SKM-1 (cell line): ENCODE data around the gene DMRTC2.

Experiments used
- DNase-seq: peaks from one replicate; lab custom pipeline; 2025; ENCODE audit not compliant: unreplicated experiment; lab: John Stamatoyannopoulos, UW

The DMRTC2 gene

DNA sequence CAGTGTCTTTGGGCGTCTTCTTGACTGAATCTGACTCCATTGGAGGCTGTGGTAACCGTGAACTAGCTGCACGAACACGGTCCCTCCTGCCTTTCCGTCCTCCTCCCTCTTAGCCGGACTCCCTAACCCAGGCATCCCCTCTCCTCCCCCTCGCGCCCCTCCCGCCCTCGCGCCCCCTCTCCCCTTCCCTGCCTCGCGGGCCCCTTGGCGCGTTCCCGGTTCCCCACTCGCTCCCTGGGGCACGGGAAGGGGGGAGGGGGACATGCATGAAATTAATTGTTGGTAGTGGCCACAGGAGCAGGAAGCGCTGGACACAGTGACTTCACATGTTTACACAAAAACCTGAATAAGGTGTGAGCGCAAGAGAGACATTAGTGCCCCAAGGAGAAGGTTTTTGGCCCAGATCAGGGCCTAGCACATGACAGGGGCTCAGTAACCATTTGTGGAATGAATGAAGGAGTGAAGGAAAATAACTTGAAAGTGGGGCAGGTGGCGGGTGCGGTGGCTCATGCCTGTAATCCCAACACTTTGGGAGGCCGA, 279 bp downstream of the DMRTC2 start:
- no peak for DNase-seq

DNA sequence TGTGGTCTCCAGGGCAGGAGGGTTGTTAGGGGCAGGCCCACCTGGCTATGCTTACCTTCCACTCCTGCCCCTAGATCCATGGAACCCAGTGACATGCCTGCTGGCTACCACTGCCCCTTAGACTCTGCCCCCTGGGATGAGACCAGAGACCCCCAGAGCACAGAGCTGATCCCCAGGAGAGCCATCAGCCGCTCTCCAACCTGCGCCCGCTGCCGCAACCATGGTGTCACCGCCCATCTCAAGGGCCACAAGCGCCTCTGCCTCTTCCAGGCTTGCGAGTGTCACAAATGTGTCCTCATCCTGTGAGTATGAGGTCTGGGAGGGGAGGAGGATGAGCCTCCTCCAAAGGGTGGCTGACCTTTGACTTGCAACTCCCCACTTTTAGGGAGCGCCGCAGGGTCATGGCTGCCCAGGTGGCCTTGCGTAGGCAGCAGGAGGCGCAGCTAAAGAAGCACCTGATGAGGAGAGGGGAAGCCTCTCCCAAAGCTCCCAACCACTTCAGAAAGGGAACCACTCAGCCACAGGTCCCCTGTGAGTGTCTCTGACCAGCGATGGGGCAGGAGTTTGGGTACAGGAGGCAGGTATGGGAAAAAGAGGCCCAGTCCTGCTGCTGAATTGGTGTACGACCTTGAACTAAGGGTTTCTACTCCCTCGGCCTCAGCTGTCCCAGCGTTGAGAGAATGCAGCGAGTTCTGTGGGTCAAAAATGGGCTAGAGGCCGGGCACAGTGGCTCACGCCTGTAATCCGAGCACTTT, 2.7 kb downstream of the DMRTC2 start:
- no peak for DNase-seq

DNA sequence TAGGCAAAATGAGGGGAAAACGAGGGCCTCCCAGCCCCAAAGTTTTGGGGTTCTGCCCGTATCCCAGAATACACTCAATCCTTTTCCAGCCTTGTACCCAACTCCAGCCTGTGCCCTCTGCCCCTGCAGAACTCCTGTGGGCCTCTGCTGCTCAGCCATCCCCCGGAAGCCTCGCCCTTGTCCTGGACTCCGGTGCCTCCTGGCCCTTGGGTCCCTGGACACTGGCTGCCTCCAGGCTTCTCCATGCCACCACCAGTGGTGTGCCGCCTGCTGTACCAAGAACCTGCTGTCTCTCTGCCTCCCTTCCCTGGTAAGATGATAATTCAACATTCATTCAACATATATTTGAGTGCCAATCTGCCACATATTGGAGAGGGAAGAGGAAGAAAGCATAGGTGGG, 3.8 kb downstream of the DMRTC2 start:
- no peak for DNase-seq

DNA sequence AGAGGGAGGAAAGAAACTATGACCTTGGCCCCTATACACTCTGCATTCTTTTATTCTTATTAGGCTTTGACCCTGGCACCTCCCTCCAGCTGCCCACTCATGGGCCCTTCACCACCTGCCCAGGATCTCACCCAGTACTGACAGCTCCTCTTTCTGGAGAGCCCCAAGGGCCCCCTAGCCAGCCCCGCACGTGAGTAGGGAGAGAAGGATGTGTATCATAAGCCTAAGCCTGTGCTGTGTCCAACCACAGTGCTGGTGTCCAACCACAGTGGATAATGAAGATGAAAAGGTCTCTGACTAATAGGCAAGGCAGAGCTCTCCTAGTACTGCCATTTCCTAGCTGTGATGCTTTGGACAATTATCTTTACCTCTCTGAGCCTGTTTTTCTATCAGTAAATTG, 4.2 kb downstream of the DMRTC2 start:
- no peak for DNase-seq

DNA sequence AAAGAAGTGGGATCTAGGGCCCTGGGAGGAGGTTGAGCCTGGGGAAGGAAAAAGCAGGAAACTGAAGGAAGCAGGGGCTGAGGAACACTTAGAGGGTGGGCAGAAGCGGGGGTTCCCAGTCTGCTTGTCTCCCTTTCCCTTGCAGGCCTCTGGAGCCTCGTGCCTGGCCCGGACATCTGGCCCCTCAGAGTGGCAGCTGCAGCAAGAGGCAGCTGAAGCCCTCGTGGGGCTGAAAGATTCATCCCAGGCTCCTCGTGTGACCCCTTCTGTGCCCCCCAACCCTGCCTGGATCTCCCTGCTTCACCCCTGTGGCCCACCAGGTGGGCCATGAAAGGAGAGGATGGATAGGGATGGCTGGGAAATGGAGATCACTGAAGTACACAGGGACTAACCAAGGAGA, 5.5 kb downstream of the DMRTC2 start:
- no peak for DNase-seq

DNA sequence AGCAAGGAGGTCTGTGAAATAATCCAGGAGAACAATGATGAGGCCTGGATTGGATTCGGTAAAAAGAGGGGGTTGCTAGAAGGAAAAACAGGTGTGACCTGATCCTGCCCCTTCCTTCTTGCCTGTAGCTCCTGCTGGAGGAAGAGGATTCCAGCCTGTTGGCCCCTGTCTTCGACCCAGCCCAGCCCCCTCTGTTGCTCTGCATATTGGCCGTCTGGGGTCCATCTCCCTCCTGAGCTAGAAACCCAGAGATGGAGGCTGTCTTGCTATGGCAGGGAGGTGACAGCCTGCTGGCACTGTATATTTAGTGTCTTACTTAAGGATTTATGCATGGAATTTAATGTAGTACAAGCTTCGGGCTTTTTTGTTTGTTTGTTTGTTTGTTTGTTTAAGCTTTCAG, 6.6 kb downstream of the DMRTC2 start:
- no peak for DNase-seq

DNA sequence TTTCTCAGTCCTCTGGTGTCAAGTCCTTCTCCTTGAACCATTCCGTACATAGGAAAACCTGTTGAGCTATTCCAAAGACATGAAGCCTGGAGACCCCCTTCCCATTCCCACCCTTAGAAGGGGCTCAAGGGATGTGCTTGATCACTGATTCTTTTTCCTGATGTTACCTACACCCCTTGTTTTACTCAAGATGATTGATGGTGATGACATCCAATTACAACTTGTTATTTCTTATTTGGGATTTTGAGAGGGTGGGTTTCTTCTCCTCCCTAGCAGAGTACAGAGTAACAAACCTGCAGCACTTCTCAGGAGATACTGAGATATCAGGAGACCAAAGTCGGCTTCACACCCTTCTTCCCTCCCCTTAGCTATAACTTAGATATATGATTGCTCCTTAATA, 8.5 kb downstream of the DMRTC2 start:
- DNase-seq, result no peak

DNA sequence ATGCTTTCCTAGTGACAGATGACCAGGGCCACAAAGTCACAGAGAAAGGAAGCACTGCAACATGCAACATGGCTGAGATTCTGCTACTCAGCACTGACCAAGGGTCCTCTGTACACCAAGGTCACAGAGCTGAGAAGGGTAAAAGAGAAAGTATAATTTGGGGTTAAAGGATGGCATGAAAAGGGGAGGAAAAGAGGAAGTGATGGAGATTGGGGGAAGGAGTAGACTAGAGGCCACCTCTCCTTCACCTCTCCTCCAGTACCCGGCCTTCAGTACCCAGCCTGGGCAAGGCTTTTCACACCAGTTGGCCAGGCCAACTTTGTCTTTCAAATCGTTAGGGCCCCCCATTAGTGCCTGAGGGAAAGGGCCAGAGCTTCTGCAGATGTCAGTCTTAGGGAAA, 8.9 kb downstream of the DMRTC2 start:
- DNase-seq, result no peak

DNA sequence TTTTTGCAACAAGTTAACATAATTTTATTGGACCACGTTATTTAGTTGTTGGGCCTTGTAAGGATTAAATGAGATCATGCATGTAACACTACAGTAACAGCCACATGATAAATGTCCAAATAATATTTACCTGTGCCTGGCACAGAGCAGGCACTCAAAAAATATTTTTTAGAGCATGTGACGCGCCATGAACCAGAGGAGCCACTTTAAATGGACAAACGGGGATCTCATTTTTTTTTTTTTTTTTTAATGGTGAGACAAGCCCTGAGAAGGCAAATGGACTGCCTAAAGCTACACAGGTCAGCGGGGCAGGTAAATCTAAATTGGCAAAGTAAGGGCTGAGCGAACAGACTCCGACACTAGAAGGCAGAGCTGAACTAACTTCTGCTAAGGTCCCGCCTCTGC, 14.4 kb downstream of the DMRTC2 start:
- DNase-seq, result no peak

DNA sequence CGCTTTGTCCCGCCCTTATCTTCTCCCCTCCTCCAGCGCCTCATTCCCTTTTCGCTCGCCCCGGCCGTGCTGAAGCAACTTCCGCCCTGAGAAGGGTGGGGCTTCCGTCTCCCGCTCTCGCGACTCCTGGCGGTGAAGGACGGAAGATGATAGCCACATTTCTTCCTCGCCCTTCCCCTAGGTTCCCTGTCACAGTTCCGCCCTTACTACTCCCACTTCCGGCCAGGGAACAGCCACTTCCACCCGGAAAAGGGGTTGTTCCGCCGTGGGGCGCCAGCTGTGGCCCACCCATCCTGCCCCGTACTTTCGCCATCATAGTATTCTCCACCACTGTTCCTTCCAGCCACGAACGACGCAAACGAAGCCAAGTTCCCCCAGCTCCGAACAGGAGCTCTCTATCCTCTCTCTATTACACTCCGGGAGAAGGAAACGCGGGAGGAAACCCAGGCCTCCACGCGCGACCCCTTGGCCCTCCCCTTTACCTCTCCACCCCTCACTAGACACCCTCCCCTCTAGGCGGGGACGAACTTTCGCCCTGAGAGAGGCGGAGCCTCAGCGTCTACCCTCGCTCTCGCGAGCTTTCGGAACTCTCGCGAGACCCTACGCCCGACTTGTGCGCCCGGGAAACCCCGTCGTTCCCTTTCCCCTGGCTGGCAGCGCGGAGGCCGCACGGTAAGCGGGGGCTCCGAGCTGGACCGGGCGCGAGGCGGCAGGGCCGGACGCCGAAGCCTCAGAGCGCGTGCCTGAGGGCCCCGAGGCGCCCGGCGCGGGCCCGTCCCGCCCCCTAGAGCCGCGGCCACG, 15.0 kb downstream of the DMRTC2 start, which contains the start of gene RPS19:
Gene RPS19 (plus strand): TSS at position 638 of the 801 bp plus-strand sequence. CDS start 520 bp downstream, outside the sequence.
- peak; percentile 79 for DNase-seq

DNA sequence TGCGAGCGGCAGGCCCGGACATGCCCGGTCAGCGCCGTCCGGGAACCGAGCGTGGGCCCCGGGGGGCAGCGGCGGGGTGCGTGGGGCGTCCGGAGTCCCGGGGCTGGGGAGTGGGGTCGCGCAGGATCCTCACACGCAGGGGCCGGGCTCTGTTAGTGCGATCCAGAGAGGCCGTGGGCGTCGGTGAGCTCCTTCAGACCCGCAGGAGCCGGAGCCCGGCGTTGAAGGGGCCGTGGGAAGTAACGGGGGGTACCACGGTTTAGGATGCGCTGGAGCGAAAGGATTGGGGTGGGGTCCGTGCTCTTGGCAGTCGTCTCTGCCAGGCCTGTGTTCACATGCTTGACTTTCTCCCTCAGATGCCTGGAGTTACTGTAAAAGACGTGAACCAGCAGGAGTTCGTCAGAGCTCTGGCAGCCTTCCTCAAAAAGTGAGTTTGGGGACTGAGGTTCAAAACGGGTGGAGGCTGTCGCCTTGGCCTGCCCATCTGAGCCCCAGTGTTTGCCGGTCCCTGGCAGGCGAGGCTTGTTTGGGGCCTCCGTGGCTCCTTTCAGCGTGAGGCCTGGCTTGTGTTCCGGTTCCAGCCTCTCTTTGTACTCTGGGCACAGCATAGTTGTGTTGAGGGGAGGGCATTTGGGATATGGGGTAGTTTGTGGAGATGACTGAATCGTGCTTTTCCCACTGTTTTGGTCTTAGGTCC, 15.7 kb downstream of the DMRTC2 start:
- no peak for DNase-seq

DNA sequence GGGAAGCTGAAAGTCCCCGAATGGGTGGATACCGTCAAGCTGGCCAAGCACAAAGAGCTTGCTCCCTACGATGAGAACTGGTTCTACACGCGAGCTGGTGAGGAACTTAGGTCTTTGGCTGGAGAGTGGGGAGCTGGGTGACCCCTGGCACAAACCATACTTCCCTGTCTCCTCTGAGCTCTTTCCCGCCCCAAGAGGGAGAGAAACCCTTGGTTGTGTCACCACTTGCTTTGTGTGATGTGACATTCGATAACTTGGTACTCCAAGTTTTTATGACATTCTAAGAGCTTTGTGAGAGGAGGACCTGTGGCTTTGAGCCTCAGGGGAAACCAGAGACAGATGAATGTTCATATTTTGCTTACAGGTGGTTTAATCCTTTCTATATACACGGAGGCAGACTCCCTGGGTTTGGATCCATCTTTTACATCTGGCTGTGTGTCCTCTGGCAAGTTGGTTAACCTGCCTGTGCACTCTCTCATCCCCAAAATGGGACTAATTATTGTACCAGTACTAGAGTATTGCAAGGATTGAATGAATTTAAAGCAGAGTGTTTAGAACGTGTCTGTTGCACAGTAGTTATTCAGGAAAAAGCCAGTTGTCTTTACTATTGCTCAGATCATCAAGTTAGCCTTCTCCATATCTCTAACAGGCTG, 16.4 kb downstream of the DMRTC2 start:
- no peak for DNase-seq

DNA sequence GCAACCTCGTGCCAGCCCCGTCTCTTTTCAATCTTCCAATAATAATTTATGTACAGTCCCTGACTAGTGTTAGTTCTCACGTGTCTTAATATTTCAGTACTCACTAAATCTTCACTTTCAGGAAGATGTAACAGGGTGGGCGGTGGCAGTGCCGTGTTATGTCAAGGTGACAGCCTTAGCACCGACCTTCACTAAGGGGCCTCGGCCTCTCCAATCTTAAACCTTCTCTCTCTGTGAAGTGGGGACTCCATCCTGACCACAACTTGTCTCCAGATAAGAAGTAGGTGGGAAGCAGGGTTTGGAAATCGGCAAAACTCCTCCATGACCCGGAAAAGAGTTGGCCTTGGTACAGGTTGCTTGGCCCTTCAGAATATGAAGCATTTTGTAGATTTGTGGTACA, 17.0 kb downstream of the DMRTC2 start:
- DNase-seq, result no peak

DNA sequence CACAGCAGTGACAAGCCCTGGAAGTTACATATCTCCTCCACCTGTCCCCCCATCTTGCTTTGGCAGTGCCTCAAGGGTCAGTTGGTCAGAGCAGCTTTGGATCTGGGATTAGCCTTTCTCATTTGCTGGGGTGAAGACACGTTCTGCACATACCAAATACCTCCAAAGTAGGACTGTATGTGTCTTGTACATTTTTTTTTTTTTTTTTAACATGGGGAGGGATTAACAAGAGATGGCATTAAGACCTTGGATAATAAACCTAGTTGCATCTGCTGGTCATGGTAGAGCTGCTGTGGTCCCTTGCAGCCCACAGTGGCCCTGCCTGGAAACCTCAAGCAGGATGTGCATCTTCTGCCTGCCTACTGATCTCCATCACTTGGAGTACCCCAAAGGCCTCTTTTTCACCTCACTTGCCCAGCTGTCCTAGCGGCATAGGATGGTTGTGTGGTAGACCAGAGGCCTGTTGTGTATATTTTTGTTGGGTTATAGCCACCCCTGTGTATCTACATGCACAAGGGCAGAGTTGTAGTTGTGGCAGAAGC, 17.7 kb downstream of the DMRTC2 start:
- DNase-seq, result no peak

DNA sequence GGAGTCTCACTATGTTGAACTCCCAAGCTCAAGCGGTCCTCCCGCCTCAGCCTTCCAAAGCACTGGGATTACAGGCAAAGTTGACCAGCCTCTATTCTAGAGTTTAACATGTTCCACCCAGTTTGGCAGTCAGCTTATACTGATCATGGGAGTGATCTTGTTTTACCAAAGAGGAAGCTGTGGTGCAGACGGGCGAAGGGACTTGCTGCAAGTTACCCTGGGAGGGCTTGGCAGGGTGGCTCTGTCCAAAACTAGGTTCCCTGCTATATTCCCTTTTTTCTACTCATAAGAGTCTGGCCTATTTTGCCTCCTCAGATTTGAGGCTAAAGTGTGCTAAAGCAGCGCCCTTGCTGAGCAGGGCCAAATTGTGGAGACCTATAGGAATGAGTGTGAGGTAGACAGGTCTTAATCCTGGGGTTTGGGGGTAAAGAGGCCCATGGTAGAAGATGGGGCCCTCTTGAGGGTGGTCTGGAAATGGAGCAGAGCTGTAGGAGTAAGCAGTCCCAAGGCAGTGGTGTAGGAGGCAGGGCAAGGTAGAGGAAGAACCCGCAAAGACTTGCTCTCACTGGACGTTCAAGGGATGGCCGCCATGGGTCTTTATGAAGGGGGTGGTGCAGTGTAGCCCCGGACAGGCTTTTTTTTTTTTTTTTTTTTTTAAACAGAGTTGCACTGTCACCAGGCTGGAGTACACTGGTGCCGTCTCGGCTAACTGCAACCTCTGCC, 18.5 kb downstream of the DMRTC2 start:
- DNase-seq, result no peak

DNA sequence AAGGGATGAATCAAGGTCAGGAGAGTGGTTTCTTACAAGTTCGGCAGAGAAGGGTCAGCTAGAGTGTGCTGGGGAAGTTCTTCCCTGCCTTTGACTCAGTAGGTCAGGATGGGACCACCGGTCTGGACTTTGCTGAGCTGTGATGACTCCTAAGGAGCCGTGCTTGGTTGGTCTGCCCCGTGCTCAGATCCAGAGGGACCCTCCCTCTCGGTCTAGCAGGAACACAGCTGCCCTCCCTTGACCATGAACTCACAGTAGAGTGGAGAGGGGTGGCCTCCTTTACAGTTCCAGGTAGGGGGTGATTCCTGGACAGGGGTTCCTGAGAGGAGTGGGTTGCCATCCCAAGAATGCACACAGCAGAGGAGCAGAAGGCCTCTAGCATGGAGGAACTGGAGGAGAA, 19.5 kb downstream of the DMRTC2 start:
- DNase-seq, result no peak

DNA sequence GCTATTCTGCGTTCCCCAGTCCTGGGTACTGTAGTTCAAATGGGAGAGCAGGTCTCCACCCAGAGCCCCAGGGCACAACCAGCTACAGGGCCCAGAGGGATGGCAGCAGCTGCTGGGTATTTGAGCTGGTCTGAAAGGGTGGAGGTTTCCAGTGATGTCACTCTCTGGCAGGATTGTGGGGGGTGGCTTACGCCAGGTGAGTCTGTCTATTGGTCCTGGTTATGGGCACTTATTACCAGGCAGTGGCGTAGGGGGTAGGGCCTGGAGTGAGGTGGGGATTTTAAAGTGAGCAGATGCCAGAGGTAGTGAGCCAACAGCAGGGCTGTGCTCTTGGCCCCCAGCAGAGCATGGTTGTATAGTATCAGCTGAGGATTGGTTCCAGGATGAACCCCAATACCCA, 21.4 kb downstream of the DMRTC2 start:
- no peak for DNase-seq

DNA sequence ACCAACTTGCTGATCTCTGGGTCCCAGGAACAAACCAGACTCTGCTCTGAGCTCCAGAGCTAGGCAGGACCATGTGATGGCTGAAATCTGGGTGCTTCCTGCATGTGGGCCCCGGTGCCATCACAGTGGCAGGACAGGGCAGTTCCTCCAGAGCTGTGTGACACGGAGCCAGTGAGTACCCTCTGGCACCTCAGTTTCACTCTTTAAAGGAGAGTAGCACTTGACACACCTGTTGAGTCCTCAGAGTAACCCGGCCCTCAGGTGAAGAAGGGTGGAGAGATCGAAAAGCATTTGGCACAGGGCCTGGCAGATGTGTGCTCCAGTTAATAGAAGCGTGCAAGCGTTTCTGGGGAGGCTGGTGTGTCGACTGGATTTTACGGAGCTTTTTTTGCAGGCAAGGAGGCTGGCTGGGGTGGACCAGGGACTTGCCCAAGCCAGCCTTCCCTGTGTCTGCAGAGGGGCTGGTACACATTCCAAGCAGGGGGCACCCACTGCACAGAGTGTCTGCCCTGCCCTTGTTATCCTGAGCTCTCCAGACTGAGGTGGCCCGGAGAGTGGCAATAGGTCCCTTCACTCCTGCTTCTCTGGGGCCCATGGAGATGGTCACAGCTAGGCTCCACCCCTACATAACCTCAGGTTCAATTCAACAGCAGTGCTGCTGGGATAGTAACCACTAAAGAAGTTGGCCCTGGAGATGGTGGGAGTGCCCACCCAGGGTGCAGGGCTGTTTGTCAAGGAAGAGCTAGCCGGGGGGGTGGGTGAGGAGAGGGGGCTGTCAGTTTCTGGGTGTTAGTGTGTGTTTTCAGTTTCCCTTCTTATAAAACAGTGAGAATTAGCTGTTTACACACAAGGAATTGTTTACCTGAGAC, 23.5 kb downstream of the DMRTC2 start:
- no peak for DNase-seq

DNA sequence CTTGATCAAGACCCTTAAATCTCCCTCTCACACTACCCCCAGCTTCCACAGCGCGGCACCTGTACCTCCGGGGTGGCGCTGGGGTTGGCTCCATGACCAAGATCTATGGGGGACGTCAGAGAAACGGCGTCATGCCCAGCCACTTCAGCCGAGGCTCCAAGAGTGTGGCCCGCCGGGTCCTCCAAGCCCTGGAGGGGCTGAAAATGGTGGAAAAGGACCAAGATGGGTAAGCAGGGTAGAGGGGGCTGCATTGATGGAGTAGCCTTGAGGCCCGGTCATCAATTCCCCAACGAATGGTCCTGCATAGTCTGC, 24.1 kb downstream of the DMRTC2 start:
- no peak for DNase-seq
